GM10248 (cell line): Measurements from ENCODE around the gene PPP2R2B.
A peak's percentile ranks its signal among the peaks of the same experiment; 100 is the strongest.

Source experiments
- CTCF ChIA-PET: fragments of 300-600 bp; sonication (Branson Sonifier 250); formaldehyde crosslinking; extraction: SDS; loops from one replicate; lab custom pipeline; 2021; ENCODE audit warnings: antibody characterized with exemption; lab: Yijun Ruan, JAX
- POLR2A ChIA-PET: fragments of 350-650 bp; sonication (Branson Sonifier 250); formaldehyde crosslinking; extraction: SDS; loops from one replicate; lab custom pipeline; 2020; ENCODE audit warnings: antibody characterized with exemption; lab: Yijun Ruan, JAX
- DNase-seq: peaks from one replicate; pipeline ENCODE4 v3.0.0; 2012; ENCODE audit errors: extremely low spot score
- TF ChIP-seq, protein P1 (sequence below): IDR thresholded peaks from 2 replicates; pipeline ENCODE4 v1.5.1; 2012; ENCODE audit warnings: mild to moderate bottlenecking, low read depth; ENCODE audit errors: extremely low read depth, missing control alignments, control extremely low read depth

PPP2R2B gene

DNA sequence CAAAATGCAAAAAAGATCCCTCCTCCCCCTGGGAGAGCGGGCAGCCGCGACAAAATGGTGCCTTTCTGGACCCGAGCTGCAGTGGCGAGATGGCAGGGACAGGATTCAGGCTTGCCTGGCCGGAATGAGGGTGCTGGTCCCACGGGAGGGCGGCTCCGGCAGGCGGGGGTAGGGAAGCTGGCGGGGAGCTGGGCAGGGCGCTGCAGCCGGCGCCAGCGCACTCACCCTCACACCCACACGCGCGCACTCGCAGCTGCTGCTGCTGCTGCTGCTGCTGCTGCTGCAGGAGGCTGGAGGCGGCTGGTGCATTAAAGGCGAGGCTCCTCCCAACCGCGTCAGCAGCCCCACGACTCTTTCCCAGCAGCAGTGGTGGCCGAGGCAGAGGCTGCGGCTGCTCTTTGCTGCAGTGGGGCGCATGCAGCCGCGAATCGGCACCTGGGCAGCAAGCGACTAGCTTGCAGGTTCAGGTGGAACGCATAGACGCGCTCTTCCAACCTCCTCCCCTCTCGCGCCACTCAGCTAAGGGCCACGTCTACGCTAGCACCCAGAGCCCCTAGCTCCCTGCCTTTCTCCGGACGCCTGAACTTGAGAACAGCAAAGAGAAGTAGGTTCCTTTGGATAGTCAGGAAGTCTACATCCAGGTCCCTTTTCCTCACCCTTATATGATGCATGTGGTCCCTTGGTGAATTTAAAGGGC, at the start of gene PPP2R2B:
TSS of gene PPP2R2B (minus strand) at position 282 of the 697 bp plus-strand sequence.
- TF ChIP-seq, protein P1, sequence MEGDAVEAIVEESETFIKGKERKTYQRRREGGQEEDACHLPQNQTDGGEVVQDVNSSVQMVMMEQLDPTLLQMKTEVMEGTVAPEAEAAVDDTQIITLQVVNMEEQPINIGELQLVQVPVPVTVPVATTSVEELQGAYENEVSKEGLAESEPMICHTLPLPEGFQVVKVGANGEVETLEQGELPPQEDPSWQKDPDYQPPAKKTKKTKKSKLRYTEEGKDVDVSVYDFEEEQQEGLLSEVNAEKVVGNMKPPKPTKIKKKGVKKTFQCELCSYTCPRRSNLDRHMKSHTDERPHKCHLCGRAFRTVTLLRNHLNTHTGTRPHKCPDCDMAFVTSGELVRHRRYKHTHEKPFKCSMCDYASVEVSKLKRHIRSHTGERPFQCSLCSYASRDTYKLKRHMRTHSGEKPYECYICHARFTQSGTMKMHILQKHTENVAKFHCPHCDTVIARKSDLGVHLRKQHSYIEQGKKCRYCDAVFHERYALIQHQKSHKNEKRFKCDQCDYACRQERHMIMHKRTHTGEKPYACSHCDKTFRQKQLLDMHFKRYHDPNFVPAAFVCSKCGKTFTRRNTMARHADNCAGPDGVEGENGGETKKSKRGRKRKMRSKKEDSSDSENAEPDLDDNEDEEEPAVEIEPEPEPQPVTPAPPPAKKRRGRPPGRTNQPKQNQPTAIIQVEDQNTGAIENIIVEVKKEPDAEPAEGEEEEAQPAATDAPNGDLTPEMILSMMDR, result no peak
- POLR2A ChIA-PET, result no interaction called here
- CTCF ChIA-PET, result interaction anchor here (0.9 kb wide), 1 partner anchor 8 kb away, joined by 3 read pairs; no protein-coding TSS in a partner anchor
- DNase-seq, result peak; percentile 13

DNA sequence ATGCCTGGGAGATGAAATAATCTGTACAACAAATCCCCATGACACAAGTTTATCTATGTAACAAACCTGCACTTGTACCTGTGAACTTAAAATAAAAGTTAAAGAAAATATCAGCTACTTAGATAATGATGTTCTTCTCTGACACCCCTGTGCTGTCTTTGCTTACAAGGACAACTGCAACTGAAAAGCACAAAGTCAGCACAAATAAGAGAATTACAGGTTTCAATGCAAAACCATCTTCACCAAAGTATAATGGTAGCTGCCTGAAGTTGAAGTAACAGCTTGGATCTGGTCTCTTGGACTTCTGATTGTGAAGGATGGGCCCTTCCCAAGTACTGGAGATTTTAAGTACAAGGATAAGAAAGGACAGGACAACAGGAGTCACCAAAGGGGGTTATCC, 45.6 kb upstream of the PPP2R2B start:
- TF ChIP-seq, protein P1, result no peak
- ChIA-PET POLR2A (no interaction called here), CTCF (no interaction called here)
- DNase-seq, result no peak

DNA sequence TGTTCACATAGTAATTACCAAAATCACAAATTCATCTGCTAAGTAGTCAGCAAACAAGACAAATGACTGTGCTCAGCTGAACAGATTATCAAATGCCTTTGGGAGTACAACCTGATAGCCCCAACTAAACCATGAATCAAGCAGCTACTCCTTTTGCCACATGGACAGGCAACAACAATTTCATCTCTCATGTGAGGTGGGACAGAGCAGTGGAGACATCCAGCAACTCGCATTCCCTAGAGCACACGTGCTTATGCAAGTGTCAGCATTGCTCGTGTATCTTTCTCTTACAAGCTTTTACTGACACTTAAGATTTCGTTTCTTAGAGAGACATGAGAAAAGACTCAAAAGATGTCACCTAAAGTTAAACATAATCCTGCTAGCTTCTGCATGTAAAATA, 42.7 kb upstream of the PPP2R2B start:
- CTCF ChIA-PET, result interaction anchor here (1.6 kb wide), 1 partner anchor 45 kb away, joined by 4 read pairs; no protein-coding TSS in a partner anchor

DNA sequence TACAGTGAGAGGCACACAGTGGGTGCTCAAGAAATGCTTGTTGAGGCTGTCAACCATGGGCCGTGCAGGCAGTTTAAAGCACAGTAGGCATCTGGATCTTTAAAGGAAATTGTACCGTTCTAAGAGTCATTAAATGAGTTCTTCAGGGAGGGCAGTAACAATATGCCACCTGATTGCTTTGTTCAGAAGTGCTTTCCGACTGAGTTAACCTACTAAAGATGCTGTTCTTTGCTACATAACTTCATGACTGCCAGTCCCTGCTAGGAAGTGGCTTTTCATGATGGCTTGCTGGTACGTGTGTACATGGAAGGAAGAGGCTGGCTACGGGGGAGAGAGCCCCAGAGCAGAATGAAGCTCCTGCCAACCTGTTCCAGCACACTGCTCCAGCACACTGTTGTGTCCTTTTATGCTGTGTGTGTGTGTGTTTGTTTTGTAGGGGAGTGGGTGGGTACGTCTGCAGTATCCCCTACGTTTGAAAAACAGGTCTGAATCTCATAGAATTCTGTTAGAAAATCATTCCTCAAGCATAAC, 41.9 kb upstream of the PPP2R2B start:
- DNase-seq, result no peak
- POLR2A ChIA-PET, result no interaction called here
- CTCF ChIA-PET, result no interaction called here
- TF ChIP-seq, protein P1, result no peak

More for the DNA sequence above, 42.7 kb upstream of the PPP2R2B start:
- TF ChIP-seq, protein P1, result no peak
- POLR2A ChIA-PET, result no interaction called here
- DNase-seq, result no peak

DNA sequence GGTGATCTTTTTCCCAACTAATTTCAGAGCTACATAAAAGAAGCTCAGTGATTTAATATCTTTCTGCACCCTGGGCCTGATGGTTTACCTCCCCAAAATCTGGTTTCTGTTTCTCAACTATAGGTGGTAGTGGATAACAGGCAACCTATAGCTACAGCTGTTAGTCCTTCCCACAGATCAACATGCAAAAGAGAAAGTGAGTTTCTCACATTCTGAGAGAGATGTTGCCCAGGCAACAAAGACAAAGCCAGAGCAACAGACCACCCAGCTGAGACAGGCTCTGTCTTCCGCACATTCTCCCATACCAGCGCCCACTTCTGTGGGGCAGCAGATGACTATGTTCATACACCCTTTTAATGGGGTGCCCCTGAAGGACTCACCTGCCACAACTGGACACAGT, 40.7 kb upstream of the PPP2R2B start:
- ChIA-PET POLR2A (no interaction called here), CTCF (interaction anchor here (1.1 kb wide), 1 partner anchor 9 kb away, joined by 3 read pairs; no protein-coding TSS in a partner anchor)
- TF ChIP-seq, protein P1, result no peak
- DNase-seq, result no peak

DNA sequence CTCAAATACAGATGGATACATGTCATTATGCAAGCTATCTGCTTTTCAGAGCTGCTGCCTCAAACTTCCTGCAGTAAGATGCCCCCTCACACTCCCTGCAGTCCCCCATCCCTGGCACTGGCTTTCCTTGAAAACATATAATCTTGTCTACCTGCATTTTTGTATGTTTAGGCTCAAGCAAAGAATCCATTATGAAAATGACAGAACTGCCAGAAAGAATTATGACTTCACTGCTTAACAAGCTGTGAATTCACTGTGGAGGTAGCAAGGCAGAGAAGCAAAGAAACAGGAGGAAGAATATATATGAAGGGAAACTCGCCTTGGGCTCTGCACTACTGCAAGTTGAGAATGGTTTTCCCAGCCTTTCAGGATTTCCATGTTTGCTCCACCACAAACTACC, 39.4 kb upstream of the PPP2R2B start:
- ChIA-PET POLR2A (no interaction called here), CTCF (interaction anchor here (1.0 kb wide), 1 partner anchor 13 kb away, joined by 4 read pairs; no protein-coding TSS in a partner anchor)
- TF ChIP-seq, protein P1, result no peak
- no peak for DNase-seq
